Measurements from ENCODE around the gene PKD1L1. TPM values are rescaled to one million over a fixed set of nuclear protein-coding genes. Genes with fewer than 3 reads are reported as not detected.

The PKD1L1 gene
- polyA plus RNA-seq, 1 donor (not counting 4 experiments of a cell fraction or from before 2014, with no cell fraction given): 0.04 TPM

DNA sequence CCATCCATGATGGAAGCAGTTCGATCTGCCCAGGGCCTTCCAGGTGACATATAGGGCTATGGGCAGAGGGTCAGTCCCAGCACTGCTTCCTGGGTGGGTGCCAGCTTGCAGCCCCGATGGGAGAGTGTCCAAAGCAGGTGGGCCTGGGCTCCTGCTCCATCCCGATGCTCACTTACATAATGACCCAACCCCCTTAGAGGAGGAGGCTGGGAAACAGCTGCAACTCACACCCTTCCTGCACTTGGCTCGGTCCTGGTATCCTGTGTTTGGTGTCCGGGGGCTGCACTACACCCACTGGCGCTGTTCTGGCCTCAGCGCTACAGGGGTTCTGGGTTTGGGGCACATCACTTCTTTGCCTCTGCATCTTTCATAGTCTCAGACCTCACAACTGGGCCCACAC is 58.5 kb downstream of the PKD1L1 start:
- no peak for FAIRE-seq
- no peak overlapping the region for H3K4me2 ChIP-seq (ENCODE audit: control insufficient read depth, extremely low read depth, insufficient read depth, low read depth, low read length)

DNA sequence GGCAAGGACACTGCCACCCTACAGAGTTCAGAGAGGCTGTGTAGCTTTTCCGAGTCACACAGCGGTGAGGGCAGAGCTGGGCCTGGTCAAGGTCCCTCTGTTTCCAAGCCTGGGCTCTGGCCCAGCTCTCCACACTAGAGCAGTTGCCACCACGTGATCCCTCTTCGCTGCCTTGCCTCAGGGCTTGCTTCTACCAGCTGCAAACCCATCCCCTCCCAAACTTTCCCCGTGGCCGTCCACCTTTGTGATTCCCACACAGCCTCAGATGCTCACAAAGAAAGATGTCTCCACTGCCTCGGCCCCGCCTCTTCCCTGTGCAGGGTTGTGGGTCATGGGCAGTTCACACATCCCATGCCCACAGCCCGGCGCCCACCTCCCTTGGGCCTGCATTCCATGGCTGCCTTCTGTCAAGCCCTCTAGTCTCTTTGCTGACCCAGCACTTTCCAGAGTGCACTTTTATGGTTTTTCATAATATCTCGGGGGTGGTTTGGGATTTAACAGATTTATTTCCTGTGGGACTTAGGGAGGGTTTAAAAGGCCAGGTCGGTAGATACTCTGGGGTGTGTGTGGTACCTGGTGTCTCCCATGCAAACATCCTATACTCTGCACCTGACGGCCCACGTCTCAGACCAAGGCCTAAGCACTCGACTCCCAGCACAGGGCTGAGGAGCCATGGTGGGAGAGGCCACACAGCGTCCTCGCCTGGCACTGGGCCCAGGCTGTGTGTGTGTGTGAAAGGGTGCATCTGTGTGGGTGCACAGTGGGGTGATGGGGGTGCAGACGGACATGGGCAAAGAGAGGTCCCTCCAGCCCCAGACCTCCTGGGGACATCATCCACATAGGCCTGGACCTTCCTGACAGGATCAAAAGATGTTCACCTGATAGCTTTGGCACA is 59.6 kb downstream of the PKD1L1 start:
- Histone ChIP-seq H3K27me3 (ENCODE audit: control insufficient read depth, extremely low read depth, insufficient read depth, low read length) (peaks cover 16% of the 10 kb centered on the region), H3K36me3 (ENCODE audit: control insufficient read depth in 2 of 2, extremely low read depth in 1 of 2, insufficient read depth in 2 of 2, low read length in 2 of 2) (no peaks in the 10 kb centered on the region), H3K4me2 (ENCODE audit: control insufficient read depth, extremely low read depth, insufficient read depth, low read depth, low read length) (no peak overlapping the region), H2AFZ (ENCODE audit: control insufficient read depth, low read length) (no peak overlapping the region), H3K79me2 (ENCODE audit: control insufficient read depth, insufficient read depth, low read length) (no peaks in the 10 kb centered on the region), H3K9me3 (ENCODE audit: control insufficient read depth, low read depth, low read length) (no peaks in the 10 kb centered on the region), H3K9me1 (ENCODE audit: control insufficient read depth, extremely low read depth, insufficient read depth, low read length) (no peaks in the 10 kb centered on the region), H3K9ac (ENCODE audit: control insufficient read depth, extremely low read depth, insufficient read depth, low read length) (no peak overlapping the region), H3K4me1 (ENCODE audit: control insufficient read depth, extremely low read depth, insufficient read depth, low read length) (no peaks in the 10 kb centered on the region), H4K20me1 (ENCODE audit: control insufficient read depth, extremely low read depth, insufficient read depth, low read length) (no peaks in the 10 kb centered on the region), H3K27ac (ENCODE audit: control insufficient read depth, insufficient read depth, low read length) (no peak overlapping the region), H3K4me3 (ENCODE audit: control insufficient read depth in 2 of 3, extremely low read depth in 1 of 3, insufficient read depth in 2 of 3, low read depth in 1 of 3, low read length in 3 of 3) (no peak overlapping the region)
- FAIRE-seq (no peak), DNase-seq (ENCODE audit: low read depth, low spot score) (no peak)
- dilution Hi-C loops (cut with MboI; ENCODE audit: extremely low pct_ligation_motif_present, low sequenced_read_pairs): no loop called here
- TF ChIP-seq, protein P1, sequence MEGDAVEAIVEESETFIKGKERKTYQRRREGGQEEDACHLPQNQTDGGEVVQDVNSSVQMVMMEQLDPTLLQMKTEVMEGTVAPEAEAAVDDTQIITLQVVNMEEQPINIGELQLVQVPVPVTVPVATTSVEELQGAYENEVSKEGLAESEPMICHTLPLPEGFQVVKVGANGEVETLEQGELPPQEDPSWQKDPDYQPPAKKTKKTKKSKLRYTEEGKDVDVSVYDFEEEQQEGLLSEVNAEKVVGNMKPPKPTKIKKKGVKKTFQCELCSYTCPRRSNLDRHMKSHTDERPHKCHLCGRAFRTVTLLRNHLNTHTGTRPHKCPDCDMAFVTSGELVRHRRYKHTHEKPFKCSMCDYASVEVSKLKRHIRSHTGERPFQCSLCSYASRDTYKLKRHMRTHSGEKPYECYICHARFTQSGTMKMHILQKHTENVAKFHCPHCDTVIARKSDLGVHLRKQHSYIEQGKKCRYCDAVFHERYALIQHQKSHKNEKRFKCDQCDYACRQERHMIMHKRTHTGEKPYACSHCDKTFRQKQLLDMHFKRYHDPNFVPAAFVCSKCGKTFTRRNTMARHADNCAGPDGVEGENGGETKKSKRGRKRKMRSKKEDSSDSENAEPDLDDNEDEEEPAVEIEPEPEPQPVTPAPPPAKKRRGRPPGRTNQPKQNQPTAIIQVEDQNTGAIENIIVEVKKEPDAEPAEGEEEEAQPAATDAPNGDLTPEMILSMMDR (optimal IDR thresholded peaks at IDR 0.05 in 1 of 3, IDR thresholded peaks at IDR 0.05 in 1 of 3, conservative IDR thresholded peaks at IDR 0.05 in 1 of 3; ENCODE audit: extremely low read depth in 1 of 3, insufficient read depth in 2 of 3, low read length in 3 of 3): no peak
- no peak for TF ChIP-seq EZH2 (IDR thresholded peaks at IDR 0.05; ENCODE audit: low read length)

More for the DNA sequence above, 58.5 kb downstream of the PKD1L1 start:
- no peak overlapping the region for H2AFZ ChIP-seq (ENCODE audit: control insufficient read depth, low read length)
- TF ChIP-seq, protein P1 (optimal IDR thresholded peaks at IDR 0.05 in 1 of 3, IDR thresholded peaks at IDR 0.05 in 1 of 3, conservative IDR thresholded peaks at IDR 0.05 in 1 of 3; ENCODE audit: extremely low read depth in 1 of 3, insufficient read depth in 2 of 3, low read length in 3 of 3): no peak
- TF ChIP-seq EZH2 (IDR thresholded peaks at IDR 0.05; ENCODE audit: low read length): no peak
- no peaks in the 10 kb centered on the region for H3K9me1 ChIP-seq (ENCODE audit: control insufficient read depth, extremely low read depth, insufficient read depth, low read length)
- dilution Hi-C loops (cut with MboI; ENCODE audit: extremely low pct_ligation_motif_present, low sequenced_read_pairs): no loop called here
- DNase-seq (ENCODE audit: low read depth, low spot score): no peak
- H3K27me3 ChIP-seq (ENCODE audit: control insufficient read depth, extremely low read depth, insufficient read depth, low read length): peaks cover 15% of the 10 kb centered on the region
- H3K79me2 ChIP-seq (ENCODE audit: control insufficient read depth, insufficient read depth, low read length): no peaks in the 10 kb centered on the region
- H4K20me1 ChIP-seq (ENCODE audit: control insufficient read depth, extremely low read depth, insufficient read depth, low read length): no peaks in the 10 kb centered on the region
- no peaks in the 10 kb centered on the region for H3K36me3 ChIP-seq (ENCODE audit: control insufficient read depth in 2 of 2, extremely low read depth in 1 of 2, insufficient read depth in 2 of 2, low read length in 2 of 2)
- no peak overlapping the region for H3K27ac ChIP-seq (ENCODE audit: control insufficient read depth, insufficient read depth, low read length)
- H3K4me3 ChIP-seq (ENCODE audit: control insufficient read depth in 2 of 3, extremely low read depth in 1 of 3, insufficient read depth in 2 of 3, low read depth in 1 of 3, low read length in 3 of 3): no peak overlapping the region
- no peak overlapping the region for H3K9ac ChIP-seq (ENCODE audit: control insufficient read depth, extremely low read depth, insufficient read depth, low read length)
- H3K9me3 ChIP-seq (ENCODE audit: control insufficient read depth, low read depth, low read length): no peaks in the 10 kb centered on the region
- peaks cover 5% of the 10 kb centered on the region for H3K4me1 ChIP-seq (ENCODE audit: control insufficient read depth, extremely low read depth, insufficient read depth, low read length)
